Kidney tubule cell (primary cell): ENCODE measurements around the gene RNFT2.
"Not testable (repeated sequence)": the region's sequence is repeated elsewhere in the genome, so short reads cannot be mapped to it uniquely, and the experiment has no call there.

Experiments used
- DNase-seq: peaks from one replicate; pipeline ENCODE4 v3.0.0-alpha.2; 2018; ENCODE audit warnings: low spot score

Gene RNFT2

GRCh38 chr12:116710370-116711150 lies 27.6 kb upstream of the RNFT2 start:
- no peak for DNase-seq

- DNase-seq: no peak
Observed at GRCh38 chr12:116712458-116713303, 25.4 kb upstream of the RNFT2 start.

GRCh38 chr12:116713527-116713926 lies 24.6 kb upstream of the RNFT2 start:
- DNase-seq: no peak

GRCh38 chr12:116714175-116714574 lies 23.9 kb upstream of the RNFT2 start:
- no peak for DNase-seq

GRCh38 chr12:116717466-116718437 lies 20.4 kb upstream of the RNFT2 start:
- peak; percentile 57 for DNase-seq

- peak; percentile 71 for DNase-seq
Observed at GRCh38 chr12:116718655-116719454, 19.3 kb upstream of the RNFT2 start.

GRCh38 chr12:116719731-116720528 lies 18.2 kb upstream of the RNFT2 start:
- DNase-seq: peak; percentile 67

GRCh38 chr12:116722245-116722644 lies 15.9 kb upstream of the RNFT2 start:
- DNase-seq: no peak

- no peak for DNase-seq
Observed at GRCh38 chr12:116726694-116727093, 11.4 kb upstream of the RNFT2 start.

- DNase-seq: no peak
Observed at GRCh38 chr12:116727261-116727660, 10.9 kb upstream of the RNFT2 start.

- no peak for DNase-seq
Observed at GRCh38 chr12:116727891-116728290, 10.2 kb upstream of the RNFT2 start.

GRCh38 chr12:116731801-116732200 lies 6.3 kb upstream of the RNFT2 start:
- no peak for DNase-seq

GRCh38 chr12:116734156-116734768 lies 3.9 kb upstream of the RNFT2 start:
- no peak for DNase-seq

- no peak for DNase-seq
Observed at GRCh38 chr12:116735084-116735483, 3.0 kb upstream of the RNFT2 start.

- DNase-seq: peak; percentile 53
Observed at GRCh38 chr12:116735951-116736599, 2.0 kb upstream of the RNFT2 start.

GRCh38 chr12:116736962-116737773 lies 947 bp upstream of the RNFT2 start:
- peak; percentile 35 for DNase-seq

GRCh38 chr12:116739381-116739887 lies 1.3 kb downstream of the RNFT2 start:
- no peak for DNase-seq

- DNase-seq: not testable (repeated sequence)
Observed at GRCh38 chr12:116742787-116743186, 4.7 kb downstream of the RNFT2 start.
